Testis (tissue), 3 donors: ENCODE results near the gene HFM1. TPM values are rescaled to one million over a fixed set of nuclear protein-coding genes. Genes with fewer than 3 reads are reported as not detected.

ENCODE experiments used
- DNase-seq: peaks from one replicate; pipeline ENCODE4 v3.0.0-alpha.2; 2019
- H3K27ac ChIP-seq, 2 donors: fragments of 200-600 bp; sonication (generic); one replicate each; pipeline ENCODE4 v1.5.1; 2019
- H3K27me3 ChIP-seq: fragments of 200-600 bp; sonication (generic); one replicate; pipeline ENCODE4 v1.5.1; 2019
- H3K36me3 ChIP-seq: fragments of 200-600 bp; sonication (generic); one replicate; pipeline ENCODE4 v1.5.1; 2017; ENCODE audit warnings: low read depth; ENCODE audit errors: missing control alignments
- H3K4me1 ChIP-seq: fragments of 200-600 bp; sonication (generic); one replicate; pipeline ENCODE4 v1.5.1; 2019
- H3K4me3 ChIP-seq, 2 donors: fragments of 200-600 bp; sonication (generic); one replicate each; pipeline ENCODE4 v1.5.1; 2017 to 2019
- H3K9me3 ChIP-seq: fragments of 200-600 bp; sonication (generic); one replicate; pipeline ENCODE4 v1.5.1; 2017
- POLR2A ChIP-seq: fragments of 450-650 bp; IDR thresholded peaks from one replicate; pipeline ENCODE4 v1.6.1; 2017; ENCODE audit warnings: antibody characterized with exemption, mild to moderate bottlenecking, moderate library complexity
- WGBS, 2 donors: methylation state at CpG; one replicate each; pipeline ENCODE4 v1.1.5; 2018; 5-methylcytosine and 5-hydroxymethylcytosine counted together
- intact Hi-C: fragments of 100-400 bp; cut with DNase I; formaldehyde crosslinking; loops from one replicate; pipeline ENCODE4 v1.15.1; 2023; ENCODE audit warnings: low total_unique reads
- polyA plus RNA-seq: library from polyadenylated mRNA; stranded (reverse); fragments of 350-450 nt; fragmentation: Illumina TruSeq; extraction: RNeasy Lipid Tissue Mini Kit (QIAGEN cat#74804); gene quantifications from one replicate; pipeline ENCODE4 v1.2.3, GENCODE V29; 2014; ENCODE audit warnings: low read depth, low replicate concordance; ENCODE audit not compliant: insufficient read depth
- total RNA-seq, 2 donors: library from RNA; depleted of rRNA; stranded (reverse); fragments of >200 nt; gene quantifications; one replicate each; pipeline ENCODE4 v1.2.3, GENCODE V29; 2016
- TF ChIP-seq, protein P1 (sequence below), 3 experiments: fragments of 450-650 bp in 2 of 3; fragments of 200-600 bp in 1 of 3; sonication (generic) in 1 of 3; IDR thresholded peaks; one replicate each; pipeline ENCODE4 v1.5.1; 2016 to 2019; ENCODE audit warnings: antibody characterized with exemption in 3 of 3, mild to moderate bottlenecking in 2 of 3, moderate library complexity in 1 of 3

Gene HFM1
- total and polyA plus RNA-seq, 3 donors from 2014 or later: 12.6 to 27.1 (median 20.5) TPM

DNA sequence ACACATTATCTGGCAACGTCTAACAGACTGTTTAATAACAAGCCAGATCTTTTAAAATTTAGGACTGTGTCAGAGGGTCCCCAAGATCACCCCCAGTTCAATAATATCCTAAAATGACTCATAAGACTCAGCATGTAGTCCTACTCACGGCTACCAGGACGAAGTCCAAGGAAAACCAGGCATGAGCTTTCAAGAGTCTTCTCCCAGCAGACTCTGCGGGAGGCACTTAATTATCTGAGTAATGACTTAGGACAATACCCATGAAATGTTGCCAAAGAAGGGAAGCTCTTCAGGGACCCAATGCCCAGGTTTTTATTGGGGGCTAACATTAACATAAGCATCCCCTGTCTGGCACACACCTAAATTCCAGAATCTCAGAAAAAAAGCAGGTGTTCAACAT, 7.0 kb downstream of the HFM1 start:
- WGBS, 2 donors: 77 to 79% methylated on average over 4 of the region's 4 CpGs

DNA sequence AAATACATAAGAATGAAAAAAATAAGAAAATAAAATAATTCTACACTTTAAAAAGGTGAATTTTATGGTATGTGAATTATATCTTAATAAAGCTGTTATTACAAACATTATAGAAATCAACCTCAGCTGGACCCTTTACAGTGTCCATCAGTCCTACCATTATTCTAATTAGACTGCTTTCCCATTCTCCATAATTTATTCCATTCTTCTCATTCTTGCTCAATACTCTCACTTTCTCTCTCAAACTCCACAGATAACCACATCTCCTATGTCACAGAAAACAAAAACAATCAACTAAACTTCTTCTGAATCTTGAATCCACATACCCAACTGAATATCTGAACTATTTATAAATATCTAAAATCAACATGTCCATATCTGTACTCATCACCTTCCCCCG, 11.6 kb downstream of the HFM1 start:
- no peak for TF ChIP-seq POLR2A
- TF ChIP-seq, protein P1, sequence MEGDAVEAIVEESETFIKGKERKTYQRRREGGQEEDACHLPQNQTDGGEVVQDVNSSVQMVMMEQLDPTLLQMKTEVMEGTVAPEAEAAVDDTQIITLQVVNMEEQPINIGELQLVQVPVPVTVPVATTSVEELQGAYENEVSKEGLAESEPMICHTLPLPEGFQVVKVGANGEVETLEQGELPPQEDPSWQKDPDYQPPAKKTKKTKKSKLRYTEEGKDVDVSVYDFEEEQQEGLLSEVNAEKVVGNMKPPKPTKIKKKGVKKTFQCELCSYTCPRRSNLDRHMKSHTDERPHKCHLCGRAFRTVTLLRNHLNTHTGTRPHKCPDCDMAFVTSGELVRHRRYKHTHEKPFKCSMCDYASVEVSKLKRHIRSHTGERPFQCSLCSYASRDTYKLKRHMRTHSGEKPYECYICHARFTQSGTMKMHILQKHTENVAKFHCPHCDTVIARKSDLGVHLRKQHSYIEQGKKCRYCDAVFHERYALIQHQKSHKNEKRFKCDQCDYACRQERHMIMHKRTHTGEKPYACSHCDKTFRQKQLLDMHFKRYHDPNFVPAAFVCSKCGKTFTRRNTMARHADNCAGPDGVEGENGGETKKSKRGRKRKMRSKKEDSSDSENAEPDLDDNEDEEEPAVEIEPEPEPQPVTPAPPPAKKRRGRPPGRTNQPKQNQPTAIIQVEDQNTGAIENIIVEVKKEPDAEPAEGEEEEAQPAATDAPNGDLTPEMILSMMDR (IDR thresholded peaks at IDR 0.05): no peak

More for the DNA sequence above, 7.0 kb downstream of the HFM1 start:
- Histone ChIP-seq H3K27ac (no peak overlapping the region), H3K9me3 (no peaks in the 10 kb centered on the region), H3K4me1 (no peaks in the 10 kb centered on the region), H3K4me3 (no peak overlapping the region), H3K27me3 (no peaks in the 10 kb centered on the region), H3K36me3 (no peaks in the 10 kb centered on the region)
- no peak for TF ChIP-seq POLR2A
- TF ChIP-seq, protein P1 (IDR thresholded peaks at IDR 0.05): no peak
- no peak for DNase-seq
- intact Hi-C loops: no loop called here

DNA sequence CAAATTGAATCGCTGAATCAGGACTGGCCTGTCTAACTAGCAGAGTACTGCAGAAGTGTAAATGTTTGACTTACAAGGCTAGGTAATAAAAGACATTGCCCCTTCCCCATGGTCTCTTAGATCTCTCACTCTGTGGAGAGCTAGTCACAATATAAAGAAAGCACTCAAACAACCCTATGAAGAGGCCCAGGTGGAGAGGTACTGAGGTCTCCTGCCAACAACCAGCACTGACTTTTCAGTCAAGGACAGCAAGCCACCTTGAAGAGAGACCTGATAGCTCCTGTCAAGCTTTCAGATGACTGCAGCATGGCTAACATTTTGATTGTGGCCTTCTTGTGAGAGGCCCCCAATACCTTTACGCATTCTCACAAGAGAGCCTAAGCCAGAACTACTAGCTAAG, 18.5 kb downstream of the HFM1 start:
- Histone ChIP-seq H3K36me3 (no peaks in the 10 kb centered on the region), H3K27ac (no peak overlapping the region), H3K9me3 (no peaks in the 10 kb centered on the region), H3K4me1 (no peaks in the 10 kb centered on the region), H3K27me3 (no peaks in the 10 kb centered on the region), H3K4me3 (no peak overlapping the region)
- intact Hi-C loops: no loop called here
- no peak for DNase-seq
- WGBS, 2 donors: 71 to 73% methylated on average over 2 of the region's 2 CpGs
- TF ChIP-seq POLR2A: no peak

More for the DNA sequence above, 11.6 kb downstream of the HFM1 start:
- Histone ChIP-seq H3K27ac (no peak overlapping the region), H3K4me3 (no peak overlapping the region), H3K27me3 (no peaks in the 10 kb centered on the region), H3K4me1 (no peaks in the 10 kb centered on the region), H3K9me3 (no peaks in the 10 kb centered on the region), H3K36me3 (no peaks in the 10 kb centered on the region)
- no peak for DNase-seq
- intact Hi-C loops: no loop called here
- WGBS, 2 donors: 91 to 93% methylated on average over 1 of the region's 1 CpG

DNA sequence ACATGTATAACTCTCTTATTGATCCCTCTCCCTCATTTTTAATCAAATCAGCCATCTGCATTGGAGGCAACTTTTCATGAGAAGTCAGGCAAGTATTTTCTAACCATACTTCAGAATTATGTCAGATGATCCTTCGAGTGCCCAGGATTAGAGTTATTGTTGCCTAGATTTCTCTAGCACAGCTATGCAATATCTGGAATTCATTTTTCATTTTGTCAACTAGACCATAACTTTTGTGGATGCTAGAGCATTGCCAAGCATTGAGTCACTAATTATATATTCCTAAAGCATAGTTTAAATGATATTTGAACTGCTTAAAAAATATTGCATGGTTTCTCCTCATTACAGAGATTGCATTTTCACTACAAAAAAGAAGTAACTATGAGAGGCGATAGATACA, 21.2 kb downstream of the HFM1 start:
- 74 to 79% methylated on average over 2 of the region's 2 CpGs for WGBS, 2 donors
- intact Hi-C loops: no loop called here
- Histone ChIP-seq H3K27ac (no peak overlapping the region), H3K36me3 (no peaks in the 10 kb centered on the region), H3K27me3 (no peaks in the 10 kb centered on the region), H3K9me3 (no peaks in the 10 kb centered on the region), H3K4me1 (no peaks in the 10 kb centered on the region), H3K4me3 (no peak overlapping the region)
- no peak for DNase-seq
- TF ChIP-seq POLR2A: no peak
- TF ChIP-seq, protein P1 (IDR thresholded peaks at IDR 0.05): no peak

DNA sequence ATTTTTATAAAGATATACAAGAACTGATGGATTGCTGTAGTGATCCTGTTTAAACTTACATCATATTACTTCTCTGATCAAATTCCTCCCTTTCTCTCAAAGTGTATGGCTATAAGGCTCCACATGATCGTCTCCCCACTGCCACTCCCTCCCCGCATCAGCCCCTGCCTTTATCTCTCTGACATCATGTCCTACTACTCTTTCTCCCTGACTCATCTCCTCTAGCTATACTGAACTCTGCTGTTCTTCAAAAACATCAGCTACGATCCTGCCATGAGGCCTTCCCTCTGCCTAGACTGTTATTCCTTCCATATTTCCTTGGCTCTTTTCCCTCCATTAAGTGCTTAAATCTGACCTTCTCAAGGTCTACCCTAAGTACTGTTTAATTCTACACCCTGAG, 22.8 kb downstream of the HFM1 start:
- no peaks in the 10 kb centered on the region for H3K4me1 ChIP-seq
- no peak overlapping the region for H3K27ac ChIP-seq
- intact Hi-C loops: no loop called here
- no peaks in the 10 kb centered on the region for H3K9me3 ChIP-seq
- no peak for DNase-seq
- no peaks in the 10 kb centered on the region for H3K27me3 ChIP-seq
- no peaks in the 10 kb centered on the region for H3K36me3 ChIP-seq
- no peak overlapping the region for H3K4me3 ChIP-seq
- WGBS, 2 donors: 80 to 87% methylated on average over 3 of the region's 3 CpGs
- no peak for TF ChIP-seq POLR2A
- TF ChIP-seq, protein P1 (IDR thresholded peaks at IDR 0.05): no peak
